ENCODE data around the gene FOXN3. TPM values are rescaled to one million over a fixed set of nuclear protein-coding genes. Genes with fewer than 3 reads are reported as not detected.
A peak's percentile ranks its signal among the peaks of the same experiment; 100 is the strongest.

FOXN3 gene
- total RNA-seq, 4 donors from 2014 or later: 98.7 to 116 (median 103) TPM

- H3K36me3 ChIP-seq: no peaks in the 10 kb centered on the region
- H3K4me1 ChIP-seq: peaks cover 0 to 21% (median 14%) of the 10 kb centered on the region in 4 donors
- no peaks in the 10 kb centered on the region for H3K27me3 ChIP-seq
- peak overlapping the region in 1 of 4 donors; percentile 56 for H3K27ac ChIP-seq
- no peak overlapping the region for H3K4me3 ChIP-seq
- no peak for DNase-seq (ENCODE audit: low spot score in 2 of 2)
- TF ChIP-seq CTCF (IDR thresholded peaks at IDR 0.05) (no peak), POLR2A (IDR thresholded peaks at IDR 0.05) (no peak), EP300 (IDR thresholded peaks at IDR 0.05) (no peak)
- no peaks in the 10 kb centered on the region for H3K9me3 ChIP-seq
- 14 to 22% methylated on average over 3 of the region's 3 CpGs for WGBS, 2 donors
Measured at GRCh38 chr14:89443042-89443629, 26.1 kb upstream of the FOXN3 start.

GRCh38 chr14:89442280-89442679, 25.2 kb upstream of the FOXN3 start:
- TF ChIP-seq CTCF (IDR thresholded peaks at IDR 0.05) (no peak), POLR2A (IDR thresholded peaks at IDR 0.05) (no peak), EP300 (IDR thresholded peaks at IDR 0.05) (no peak)
- Histone ChIP-seq H3K4me1 (peaks cover 0 to 21% (median 14%) of the 10 kb centered on the region in 4 donors), H3K36me3 (no peaks in the 10 kb centered on the region), H3K4me3 (no peak overlapping the region), H3K27me3 (no peaks in the 10 kb centered on the region), H3K9me3 (no peaks in the 10 kb centered on the region), H3K27ac (no peak overlapping the region)
- 96 to 98% methylated on average over 3 to 4 of the region's 4 CpGs for WGBS, 2 donors
- no peak for DNase-seq (ENCODE audit: low spot score in 2 of 2)

- no peaks in the 10 kb centered on the region for H3K36me3 ChIP-seq
- 76 to 80% methylated on average over 11 of the region's 11 CpGs for WGBS, 2 donors
- TF ChIP-seq CTCF (IDR thresholded peaks at IDR 0.05): no peak
- TF ChIP-seq POLR2A (IDR thresholded peaks at IDR 0.05): no peak
- no peak for TF ChIP-seq EP300 (IDR thresholded peaks at IDR 0.05)
- no peak overlapping the region for H3K4me3 ChIP-seq
- H3K9me3 ChIP-seq: no peaks in the 10 kb centered on the region
- peaks cover 0 to 21% (median 14%) of the 10 kb centered on the region in 4 donors for H3K4me1 ChIP-seq
- no peak for DNase-seq (ENCODE audit: low spot score in 2 of 2)
- H3K27me3 ChIP-seq: no peaks in the 10 kb centered on the region
- H3K27ac ChIP-seq: no peak overlapping the region
Measured at GRCh38 chr14:89440986-89441909, 24.2 kb upstream of the FOXN3 start.

- Histone ChIP-seq H3K4me1 (peaks cover 0 to 8% (median 3%) of the 10 kb centered on the region in 4 donors), H3K36me3 (no peaks in the 10 kb centered on the region), H3K4me3 (no peak overlapping the region), H3K27ac (no peak overlapping the region), H3K27me3 (no peaks in the 10 kb centered on the region), H3K9me3 (no peaks in the 10 kb centered on the region)
- TF ChIP-seq CTCF (IDR thresholded peaks at IDR 0.05) (no peak), POLR2A (IDR thresholded peaks at IDR 0.05) (no peak), EP300 (IDR thresholded peaks at IDR 0.05) (no peak)
- no peak for DNase-seq (ENCODE audit: low spot score in 2 of 2)
- 83 to 85% methylated on average over 15 of the region's 15 CpGs for WGBS, 2 donors
Measured at GRCh38 chr14:89435892-89436656, 19.0 kb upstream of the FOXN3 start.
